HG03457 (cell line): ENCODE results near the gene EIF4E2.

Experiments
- ATAC-seq: cut with Tn5 transposase; IDR thresholded peaks from one replicate; pipeline ENCODE4 v1.9.1; 2021; ENCODE audit warnings: moderate number of reproducible peaks; ENCODE audit not compliant: unreplicated experiment

The EIF4E2 gene

DNA sequence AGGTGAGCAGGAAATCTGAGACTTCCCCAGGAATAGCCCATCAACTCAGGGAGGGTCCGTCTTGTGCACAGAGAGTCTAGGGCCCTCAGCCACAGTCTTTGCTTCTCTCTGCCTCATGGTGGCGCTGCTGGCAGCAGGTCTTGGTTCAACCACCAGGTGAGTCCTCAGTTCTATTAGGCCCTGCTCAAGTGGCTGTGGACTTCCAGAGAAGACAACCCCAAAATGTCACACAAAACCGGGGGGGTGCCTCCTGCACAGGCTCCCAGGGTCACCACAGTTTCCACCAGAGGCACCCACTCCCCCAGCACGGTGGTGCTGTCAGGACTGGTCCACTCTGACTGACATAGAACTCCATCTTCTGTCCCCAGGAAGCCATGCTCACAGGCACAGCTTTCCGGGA lies 13.4 kb upstream of the EIF4E2 start:
- no peak for ATAC-seq

DNA sequence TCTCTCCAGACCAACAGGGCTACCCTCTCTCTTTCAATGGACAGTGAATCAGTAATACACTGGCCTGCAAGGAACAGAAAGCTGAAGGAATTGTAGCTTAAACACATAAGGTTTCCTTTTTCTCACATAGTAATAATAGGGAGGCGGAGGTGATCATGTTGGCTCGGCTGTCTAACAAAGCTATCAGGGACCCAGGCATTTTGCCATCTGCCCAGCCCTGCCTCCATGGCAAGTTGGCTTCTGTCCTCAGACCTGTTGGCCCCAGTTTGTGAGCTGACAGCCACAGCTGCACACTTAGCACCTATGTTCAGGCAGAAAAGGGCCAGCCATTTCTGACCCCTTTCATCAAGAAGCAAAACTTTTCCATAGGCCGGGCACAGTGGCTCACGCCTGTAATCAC lies 13.0 kb upstream of the EIF4E2 start:
- ATAC-seq: no peak

DNA sequence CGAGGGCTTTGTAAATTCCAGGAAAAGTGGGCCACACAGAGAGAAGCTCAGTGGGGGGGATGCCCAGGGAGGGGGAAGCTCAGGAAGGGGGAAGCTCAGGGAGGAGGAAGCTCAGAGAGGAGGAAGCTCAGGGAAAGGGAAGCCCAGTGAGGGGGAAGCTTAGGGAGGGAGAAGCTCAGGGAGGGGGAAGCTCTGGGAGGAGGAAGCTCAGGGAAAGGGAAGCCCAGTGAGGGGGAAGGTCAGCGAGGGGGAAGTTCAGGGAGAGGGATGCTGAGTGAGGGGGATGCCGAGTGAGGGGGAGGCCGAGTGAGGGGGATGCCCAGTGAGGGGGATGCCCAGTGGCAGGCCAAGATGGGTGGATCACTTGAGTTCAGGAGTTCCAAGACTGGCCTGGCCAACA lies 11.8 kb upstream of the EIF4E2 start:
- ATAC-seq: no peak

DNA sequence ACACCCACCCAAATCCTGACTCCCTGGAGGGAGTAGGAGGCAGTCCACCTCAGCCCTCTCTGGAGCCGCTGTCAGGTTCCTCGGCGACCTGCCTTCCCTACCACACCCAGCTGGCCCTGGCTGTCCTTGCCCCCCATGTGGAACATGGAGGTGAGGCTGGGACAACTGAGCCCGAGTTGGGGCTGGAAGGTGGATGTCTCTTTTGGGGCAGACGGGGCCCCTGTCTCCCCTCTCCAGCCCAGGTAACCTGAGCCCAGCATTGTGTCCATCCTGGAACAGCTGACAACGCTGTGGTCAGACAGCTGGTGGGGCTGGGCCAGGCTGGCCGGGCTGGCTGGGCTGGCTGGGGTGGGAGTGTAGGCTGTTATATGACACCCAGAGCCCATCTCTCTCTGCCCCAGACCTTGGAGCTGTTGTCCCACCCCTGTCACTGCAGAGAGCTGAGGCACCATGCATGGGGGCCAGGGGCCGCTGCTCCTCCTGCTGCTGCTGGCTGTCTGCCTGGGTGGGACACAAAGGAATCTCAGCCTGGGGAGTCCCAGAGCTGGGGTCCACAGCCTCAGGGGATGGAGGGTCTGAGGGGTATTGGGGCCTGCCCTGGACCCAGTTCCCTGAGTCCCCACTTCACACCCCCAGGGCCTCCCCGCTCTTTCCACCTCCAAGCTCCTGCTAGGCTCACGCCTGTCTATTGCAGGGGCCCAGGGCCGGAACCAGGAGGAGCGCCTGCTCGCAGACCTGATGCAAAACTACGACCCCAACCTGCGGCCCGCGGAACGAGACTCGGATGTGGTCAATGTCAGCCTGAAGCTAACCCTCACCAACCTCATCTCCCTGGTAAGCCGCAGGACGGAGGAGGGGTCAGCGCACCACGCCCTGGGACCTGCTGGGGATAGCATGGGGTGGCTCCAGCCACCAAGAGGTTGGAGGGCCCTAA lies 10.9 kb upstream of the EIF4E2 start, which contains the start of gene CHRNG:
Gene CHRNG (plus strand): TSS at position 395 of the 934 bp plus-strand sequence. CDS start 56 bp downstream, at position 451.
- no peak for ATAC-seq

DNA sequence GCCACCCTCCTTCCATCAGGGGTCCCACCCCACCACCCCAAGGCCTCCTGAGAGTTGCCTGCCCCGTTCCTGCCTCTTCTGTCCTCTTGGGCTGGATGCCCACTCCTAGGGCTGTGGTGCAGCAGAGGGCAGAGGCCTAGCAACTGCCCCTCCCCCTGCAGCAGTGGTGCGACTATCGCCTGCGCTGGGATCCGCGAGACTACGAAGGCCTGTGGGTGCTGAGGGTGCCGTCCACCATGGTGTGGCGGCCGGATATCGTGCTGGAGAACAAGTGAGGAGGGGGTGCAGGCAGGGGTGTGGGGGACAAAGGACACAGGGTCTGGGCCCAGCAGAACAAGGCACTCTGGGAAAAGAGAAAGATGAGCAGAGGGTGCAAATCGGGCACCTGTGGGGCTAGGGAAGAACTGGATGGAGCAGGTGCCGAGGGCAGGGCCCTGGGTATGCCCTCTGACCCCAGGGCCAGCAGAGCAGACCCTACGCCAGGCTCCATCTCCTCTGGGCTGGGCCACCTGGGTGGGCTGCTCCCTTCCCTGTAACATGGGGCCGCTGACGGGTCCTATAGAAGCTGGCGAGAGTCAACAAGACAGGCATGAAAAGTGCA lies 9.9 kb upstream of the EIF4E2 start:
- no peak for ATAC-seq

DNA sequence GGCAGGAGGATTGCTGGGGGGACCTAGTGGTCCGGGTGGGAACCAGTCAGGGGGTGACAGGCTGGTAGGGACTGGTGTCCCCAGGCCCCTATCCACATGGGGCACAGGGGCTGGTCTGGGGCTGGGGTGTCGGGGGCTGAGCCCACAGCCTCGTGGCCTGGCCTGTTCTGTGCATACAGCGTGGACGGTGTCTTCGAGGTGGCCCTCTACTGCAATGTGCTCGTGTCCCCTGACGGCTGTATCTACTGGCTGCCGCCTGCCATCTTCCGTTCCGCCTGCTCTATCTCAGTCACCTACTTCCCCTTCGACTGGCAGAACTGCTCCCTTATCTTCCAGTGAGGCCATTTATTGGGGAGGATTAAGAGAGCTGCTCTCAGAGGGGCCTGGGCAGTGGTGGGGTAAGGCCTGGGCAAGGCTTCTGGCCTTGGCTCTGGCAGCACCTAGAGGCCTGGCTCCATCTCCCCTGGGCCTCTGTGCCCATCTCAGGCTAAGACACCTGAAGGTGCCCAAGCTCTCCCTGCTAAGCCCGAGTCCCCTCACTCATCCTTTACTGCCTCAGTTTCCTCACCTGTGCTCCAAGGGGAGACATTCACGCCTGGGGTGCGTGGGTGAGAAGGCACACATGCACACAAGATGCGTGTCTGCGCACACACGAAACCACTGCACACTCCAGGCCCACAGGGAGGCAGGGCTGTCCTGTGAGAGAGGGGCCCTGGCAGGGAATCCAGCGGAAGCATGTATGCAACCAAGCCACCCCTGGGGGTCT lies 9.1 kb upstream of the EIF4E2 start:
- ATAC-seq: no peak

DNA sequence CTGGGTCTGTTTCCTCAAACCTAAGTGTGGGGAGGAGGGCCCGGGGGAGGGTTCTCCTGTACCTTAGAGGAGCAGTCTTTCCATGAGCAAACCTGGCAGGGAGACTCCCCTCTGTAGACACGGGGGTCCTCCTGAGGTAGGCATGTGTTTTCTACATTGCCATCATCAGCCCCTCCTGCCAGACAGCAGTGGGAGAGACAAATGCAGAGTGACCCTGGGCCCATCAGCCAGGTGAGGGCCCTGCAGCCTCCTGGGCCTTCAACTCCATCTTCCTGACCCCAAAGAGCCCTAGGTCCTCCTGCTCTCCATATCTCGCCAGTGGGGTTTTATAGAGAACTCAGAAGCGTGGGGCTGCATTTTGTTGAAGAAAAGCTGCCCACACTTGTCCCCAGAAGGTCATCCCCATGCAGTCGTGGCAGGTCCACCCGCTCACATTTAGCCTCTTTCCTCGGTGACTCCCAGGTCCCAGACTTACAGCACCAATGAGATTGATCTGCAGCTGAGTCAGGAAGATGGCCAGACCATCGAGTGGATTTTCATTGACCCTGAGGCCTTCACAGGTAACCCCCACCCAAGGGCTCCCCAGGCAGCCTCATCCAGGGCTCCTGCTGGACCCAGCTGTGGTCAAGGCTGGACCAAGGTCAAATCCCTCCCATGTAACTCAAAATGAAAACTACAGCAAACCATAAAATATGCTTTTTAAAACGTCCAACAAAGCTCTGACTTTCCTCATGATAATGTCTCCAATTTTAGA lies 8.4 kb upstream of the EIF4E2 start:
- no peak for ATAC-seq

DNA sequence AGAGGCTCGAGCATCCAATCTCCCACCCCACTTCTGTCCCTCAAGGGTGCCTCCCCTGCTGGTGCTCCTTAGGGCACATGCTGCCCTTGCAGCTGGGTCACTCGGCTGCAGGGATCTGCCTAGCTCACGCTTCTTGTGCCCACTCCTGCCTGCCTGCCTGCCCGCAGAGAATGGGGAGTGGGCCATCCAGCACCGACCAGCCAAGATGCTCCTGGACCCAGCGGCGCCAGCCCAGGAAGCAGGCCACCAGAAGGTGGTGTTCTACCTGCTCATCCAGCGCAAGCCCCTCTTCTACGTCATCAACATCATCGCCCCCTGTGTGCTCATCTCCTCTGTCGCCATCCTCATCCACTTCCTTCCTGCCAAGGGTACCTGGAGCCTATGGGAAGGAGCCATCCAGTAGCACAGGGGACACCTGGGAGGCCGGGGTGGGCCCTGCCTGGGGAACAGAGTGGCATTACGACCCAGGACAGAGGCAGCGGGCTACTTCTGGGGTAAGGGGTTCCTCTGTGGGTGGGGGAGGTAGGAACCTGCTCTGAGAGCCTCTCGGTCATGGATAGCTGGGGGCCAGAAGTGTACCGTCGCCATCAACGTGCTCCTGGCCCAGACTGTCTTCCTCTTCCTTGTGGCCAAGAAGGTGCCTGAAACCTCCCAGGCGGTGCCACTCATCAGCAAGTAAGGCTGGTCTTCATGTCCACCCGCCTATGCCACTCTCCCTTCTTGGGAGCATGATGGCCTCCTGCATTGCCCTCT lies 7.6 kb upstream of the EIF4E2 start:
- ATAC-seq: no peak

DNA sequence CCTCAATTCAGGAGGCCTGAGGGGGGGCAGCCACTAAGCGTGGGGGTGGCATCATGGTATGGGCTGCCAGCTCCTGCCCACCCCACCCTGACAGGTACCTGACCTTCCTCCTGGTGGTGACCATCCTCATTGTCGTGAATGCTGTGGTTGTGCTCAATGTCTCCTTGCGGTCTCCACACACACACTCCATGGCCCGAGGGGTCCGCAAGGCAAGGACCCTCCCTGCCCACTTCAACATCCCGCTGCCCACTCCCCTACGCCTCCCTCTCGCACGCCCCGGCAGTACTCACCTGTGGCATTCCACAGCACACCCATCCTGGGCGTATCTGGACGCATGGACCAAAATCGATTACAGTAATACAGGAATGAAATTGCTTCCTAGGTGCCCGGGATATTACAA lies 7.0 kb upstream of the EIF4E2 start:
- no peak for ATAC-seq

DNA sequence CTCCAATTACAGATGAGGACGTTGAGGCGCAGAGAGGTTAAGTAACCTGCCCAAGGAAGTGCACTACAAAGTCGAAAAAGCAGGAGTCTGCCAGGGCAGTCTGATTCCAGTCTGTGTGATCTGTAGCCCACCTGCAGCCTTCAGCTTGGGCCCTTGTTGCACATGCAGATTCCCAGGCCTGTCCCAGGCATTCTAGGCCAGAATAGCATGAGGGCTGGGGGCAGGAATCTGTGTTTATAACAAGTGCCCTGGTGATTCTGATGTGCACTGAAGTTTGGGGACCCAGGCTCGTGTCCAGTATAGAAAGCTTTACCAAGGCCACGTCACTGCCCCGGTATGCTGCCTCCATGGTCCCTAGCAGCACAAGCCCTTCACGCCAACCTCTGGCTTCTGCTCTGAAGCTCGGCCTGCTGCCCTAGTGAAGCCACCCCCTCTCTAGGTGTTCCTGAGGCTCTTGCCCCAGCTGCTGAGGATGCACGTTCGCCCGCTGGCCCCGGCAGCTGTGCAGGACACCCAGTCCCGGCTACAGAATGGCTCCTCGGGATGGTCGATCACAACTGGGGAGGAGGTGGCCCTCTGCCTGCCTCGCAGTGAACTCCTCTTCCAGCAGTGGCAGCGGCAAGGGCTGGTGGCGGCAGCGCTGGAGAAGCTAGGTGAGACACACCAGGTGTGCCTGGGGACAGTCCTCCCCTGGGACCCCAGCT lies 6.4 kb upstream of the EIF4E2 start:
- no peak for ATAC-seq

DNA sequence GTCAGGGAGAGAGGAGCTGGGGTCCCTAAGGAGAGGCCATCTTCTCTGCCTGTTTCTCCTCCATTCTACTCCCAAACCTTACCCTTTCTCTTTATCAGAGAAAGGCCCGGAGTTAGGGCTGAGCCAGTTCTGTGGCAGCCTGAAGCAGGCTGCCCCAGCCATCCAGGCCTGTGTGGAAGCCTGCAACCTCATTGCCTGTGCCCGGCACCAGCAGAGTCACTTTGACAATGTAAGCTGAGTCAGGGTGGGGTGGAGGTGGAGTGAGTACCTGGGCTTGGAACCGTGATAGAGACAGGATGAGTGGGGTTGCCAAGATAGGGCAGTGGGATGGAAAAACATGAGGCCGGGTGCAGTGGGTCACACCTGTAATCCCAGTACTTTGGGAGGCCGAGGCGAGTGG lies 5.8 kb upstream of the EIF4E2 start:
- no peak for ATAC-seq

DNA sequence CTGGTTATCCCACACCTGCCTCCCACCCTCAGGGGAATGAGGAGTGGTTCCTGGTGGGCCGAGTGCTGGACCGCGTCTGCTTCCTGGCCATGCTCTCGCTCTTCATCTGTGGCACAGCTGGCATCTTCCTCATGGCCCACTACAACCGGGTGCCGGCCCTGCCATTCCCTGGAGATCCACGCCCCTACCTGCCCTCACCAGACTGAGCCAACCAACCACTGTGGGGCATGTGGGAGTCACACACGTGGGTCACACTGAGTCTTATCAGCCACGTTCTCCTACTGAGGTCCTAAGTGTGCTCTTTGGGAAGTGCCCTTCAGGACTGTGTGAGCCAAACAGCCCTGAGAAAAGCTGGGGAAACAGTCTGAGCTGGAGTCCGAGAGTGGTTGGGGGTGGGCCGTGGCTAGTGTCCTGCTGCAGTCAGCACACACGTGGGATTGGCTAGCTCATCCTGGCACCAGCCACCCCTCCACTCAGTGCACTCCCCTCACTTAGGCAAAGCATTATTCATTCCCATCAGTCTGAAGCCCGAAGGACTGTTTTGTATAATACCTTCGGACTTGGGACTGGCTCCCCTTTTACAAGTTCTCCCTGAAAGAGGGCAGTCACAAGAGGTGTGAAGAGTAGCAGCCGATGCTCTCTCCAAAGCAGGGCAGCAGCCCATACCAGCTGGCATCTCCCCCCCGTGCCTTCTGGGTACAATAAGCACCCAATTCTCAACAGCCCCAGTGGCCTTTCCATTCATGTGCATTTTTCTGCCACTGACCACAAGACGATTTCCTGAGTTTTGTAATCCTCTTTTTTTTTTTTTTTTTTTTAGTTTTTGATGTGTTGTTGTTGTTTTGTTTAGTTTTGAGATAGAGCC lies 4.7 kb upstream of the EIF4E2 start:
- ATAC-seq: no peak

DNA sequence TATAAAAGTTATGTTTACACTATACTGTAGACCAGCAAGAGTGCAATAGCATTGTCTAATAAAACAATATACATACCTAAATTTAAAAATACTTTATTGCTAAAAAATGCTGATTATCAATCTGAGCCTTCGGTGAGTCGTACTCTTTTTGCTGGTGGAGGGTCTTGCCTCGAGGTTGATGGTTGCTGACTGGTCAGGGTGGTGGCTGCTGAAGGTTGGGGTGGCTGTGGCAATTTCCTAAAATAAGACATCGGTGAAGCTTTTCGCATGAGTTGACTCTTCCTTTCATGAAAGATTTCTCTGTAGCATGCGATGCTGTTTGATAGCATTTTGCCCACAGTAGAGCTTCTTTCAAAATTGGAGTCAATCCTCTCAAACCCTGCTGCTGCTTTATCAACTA lies 2.5 kb upstream of the EIF4E2 start:
- ATAC-seq: no peak

DNA sequence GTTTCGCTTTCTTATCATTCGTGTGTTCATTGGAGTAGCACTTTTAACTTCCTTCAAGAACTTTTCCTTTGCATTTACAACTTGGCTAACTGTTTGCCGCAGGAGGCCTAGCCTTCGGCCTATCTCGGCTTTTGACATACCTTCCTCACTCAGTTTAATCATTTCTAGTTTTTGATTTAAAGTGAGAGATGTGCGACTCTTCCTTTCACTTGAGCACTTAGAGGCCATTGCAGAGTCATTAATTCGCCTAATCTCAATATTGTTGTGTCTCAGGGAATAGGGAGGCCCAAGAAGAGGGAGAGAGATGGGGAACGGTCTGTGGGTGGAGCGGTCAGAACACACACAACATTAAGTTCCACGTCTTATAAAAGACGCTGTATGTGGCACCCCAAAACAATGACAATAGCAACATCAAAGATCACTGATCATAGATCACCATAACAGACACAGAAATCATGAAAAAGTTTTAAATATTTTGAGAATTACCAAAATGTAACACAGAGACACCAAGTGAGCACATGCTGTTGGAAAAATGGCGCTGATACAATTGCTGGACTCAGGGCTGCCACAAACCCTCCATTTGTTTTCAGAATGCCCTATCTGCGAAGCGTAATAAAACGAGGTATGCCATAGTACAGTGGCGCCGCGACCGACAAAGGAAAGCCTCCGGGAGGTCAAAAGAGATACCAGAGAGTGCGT lies 685 bp upstream of the EIF4E2 start:
- no peak for ATAC-seq

DNA sequence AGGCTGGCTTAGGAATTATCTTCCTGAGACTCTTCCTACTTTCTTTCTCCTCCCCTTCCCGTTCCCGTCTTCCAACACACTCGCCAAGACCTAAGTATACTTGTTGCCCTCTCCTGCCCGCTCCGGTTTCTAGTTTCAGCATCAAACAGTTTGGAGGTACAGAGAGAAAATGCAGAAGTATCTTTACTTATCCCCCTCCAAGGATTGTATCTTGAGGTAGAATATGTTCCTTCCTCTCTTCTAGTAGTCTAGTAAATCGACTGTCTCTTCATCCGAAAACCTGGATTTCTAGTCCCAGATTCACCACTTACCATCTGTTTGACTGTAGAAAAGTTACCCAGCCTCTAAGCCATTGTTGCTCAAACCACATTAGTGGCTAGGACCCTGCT lies 755 bp downstream of the EIF4E2 start:
- ATAC-seq: no peak

DNA sequence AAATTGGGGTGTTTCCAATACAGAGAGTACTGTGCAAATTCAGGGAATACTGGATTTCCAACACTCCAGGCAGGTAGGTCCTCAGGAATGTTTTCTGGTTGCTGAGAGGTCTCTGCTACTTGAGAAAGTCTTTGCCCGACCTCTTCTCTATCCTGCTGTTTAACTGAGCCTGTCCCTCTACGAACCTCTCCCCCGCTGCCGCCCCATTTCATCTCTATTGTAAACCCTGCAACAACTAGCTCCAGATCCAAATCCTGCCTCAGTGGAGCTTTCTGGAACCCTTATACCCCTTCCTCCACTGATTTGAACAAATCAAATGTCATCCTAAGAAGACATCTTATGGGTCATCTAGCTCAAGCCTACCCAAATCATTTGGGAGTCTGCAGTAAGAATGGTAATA lies 1.3 kb downstream of the EIF4E2 start:
- no peak for ATAC-seq

DNA sequence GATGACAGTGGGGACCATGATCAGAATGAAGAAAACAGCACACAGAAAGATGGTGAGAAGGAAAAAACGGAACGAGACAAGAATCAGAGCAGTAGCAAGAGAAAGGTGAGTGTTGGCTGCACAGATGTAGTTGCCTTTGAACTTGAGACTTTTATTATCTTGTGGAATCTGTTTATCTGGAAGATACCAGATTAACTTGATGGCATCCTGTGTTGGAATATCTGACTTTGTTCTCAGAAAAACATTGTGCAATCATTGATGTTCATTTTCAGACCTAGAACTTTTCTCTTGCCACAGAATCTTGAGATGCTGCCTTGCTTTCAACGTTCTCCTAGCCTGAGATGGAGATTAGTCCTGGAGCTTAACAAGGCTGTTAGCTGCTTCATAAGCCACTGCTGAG lies 5.9 kb downstream of the EIF4E2 start:
- no peak for ATAC-seq

DNA sequence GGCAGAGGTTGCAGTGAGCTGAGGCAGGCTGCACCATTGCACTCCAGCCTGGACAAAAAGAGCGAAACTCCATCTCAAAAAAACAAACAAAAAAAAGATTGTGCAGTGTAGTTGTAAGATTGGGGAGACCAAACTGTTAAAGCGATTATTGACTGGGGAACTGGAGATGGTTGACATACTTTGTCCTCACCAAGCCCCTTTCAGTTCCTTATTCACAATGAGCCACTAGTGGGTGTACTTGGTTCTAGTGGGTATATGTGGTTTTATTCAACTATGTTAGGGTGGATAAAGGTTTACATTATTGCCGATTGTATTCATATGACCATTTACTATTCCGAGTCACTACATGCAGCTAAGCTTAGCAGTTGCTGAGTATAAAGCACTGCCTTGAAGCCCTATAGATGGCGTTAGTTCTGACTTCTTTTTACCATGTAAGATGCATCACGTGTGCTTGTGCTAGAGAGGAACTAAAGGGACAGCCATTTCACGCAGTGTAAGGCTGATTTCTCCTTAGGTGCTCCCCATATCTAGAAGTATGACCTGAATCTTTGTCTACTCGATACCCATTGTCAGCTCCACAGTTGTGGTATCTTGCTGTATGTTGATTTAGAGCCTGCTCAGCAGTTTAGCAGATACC lies 12.1 kb downstream of the EIF4E2 start:
- ATAC-seq: no peak
